ENCODE results near the gene AGA.

- TF ChIP-seq POLR2AphosphoS5 (IDR thresholded peaks at IDR 0.05; ENCODE audit: low read depth, low read length) (peak; percentile 47; the same call in 1 of the 2 replicates), RFX5 (IDR thresholded peaks at IDR 0.05; ENCODE audit: low read length) (no peak), CTCF (IDR thresholded peaks at IDR 0.05) (no peak), SMC3 (IDR thresholded peaks at IDR 0.05; ENCODE audit: low read depth, low read length) (no peak), TAF1 (IDR thresholded peaks at IDR 0.05; ENCODE audit: borderline replicate concordance, low read depth, low read length) (0 out of 2 replicates have a peak, but pooled peaks have one; percentile 24), MEF2A (IDR thresholded peaks at IDR 0.05; ENCODE audit: borderline replicate concordance, low read depth) (peak; percentile 50; the same call in 1 of the 2 replicates), USF1 (IDR thresholded peaks at IDR 0.05; ENCODE audit: borderline replicate concordance, low read depth) (no peak), GATA2 (CRISPR knock-in tag; IDR thresholded peaks at IDR 0.05) (no peak), YY1 (IDR thresholded peaks at IDR 0.05; ENCODE audit: low read depth) (no peak), SIN3A (IDR thresholded peaks at IDR 0.05; ENCODE audit: borderline replicate concordance, low read depth, low read length) (no peak)
Observed at GRCh38 chr4:177484613-177485021, 42.4 kb upstream of the AGA start.

Measured in SK-N-SH (cell line).